Liver (tissue), 9 donors: ENCODE data around the gene CAMSAP1. TPM values are rescaled to one million over a fixed set of nuclear protein-coding genes. Genes with fewer than 3 reads are reported as not detected.

Experiments used
- DNase-seq: peaks from one replicate; pipeline ENCODE4 v3.0.0-alpha.2; 2017; ENCODE audit warnings: low spot score
- H3K27ac ChIP-seq, 2 donors: one replicate each; pipeline ENCODE4 v1.7.0; 2013; ENCODE audit warnings: inconsistent platforms in 2 of 2, low read length in 2 of 2, control low read depth in 1 of 2, low read depth in 1 of 2, mild to moderate bottlenecking in 1 of 2
- H3K27me3 ChIP-seq, 4 donors: one replicate each; pipeline versions ENCODE4 v1.6.1 to v1.7.0; 2013; ENCODE audit warnings: low read length in 3 of 4, inconsistent platforms in 1 of 4, mild to moderate bottlenecking in 1 of 4, moderate library complexity in 1 of 4; ENCODE audit not compliant: control insufficient read depth in 4 of 4, insufficient read depth in 4 of 4
- H3K36me3 ChIP-seq, 4 donors: one replicate each; pipeline versions ENCODE4 v1.6.1 to v1.7.0; 2013; ENCODE audit warnings: low read length in 3 of 4, mild to moderate bottlenecking in 3 of 4, low read depth in 1 of 4, moderate library complexity in 1 of 4; ENCODE audit not compliant: control insufficient read depth in 4 of 4, insufficient read depth in 3 of 4
- H3K4me1 ChIP-seq, 4 donors: one replicate each; pipeline versions ENCODE4 v1.6.1 to v1.7.0; 2013; ENCODE audit warnings: low read length in 3 of 4, mild to moderate bottlenecking in 3 of 4, moderate library complexity in 1 of 4; ENCODE audit not compliant: control insufficient read depth in 4 of 4, insufficient read depth in 4 of 4
- H3K4me3 ChIP-seq, 3 donors: one replicate each; pipeline versions ENCODE4 v1.6.1 to v1.7.0; 2013; ENCODE audit warnings: low read length in 3 of 3, control low read depth in 1 of 3, low read depth in 1 of 3, mild to moderate bottlenecking in 1 of 3
- H3K9ac ChIP-seq, 2 donors: one replicate each; pipeline ENCODE4 v1.7.0; 2013; ENCODE audit warnings: low read length in 2 of 2, mild to moderate bottlenecking in 2 of 2, moderate library complexity in 2 of 2, control low read depth in 1 of 2, low read depth in 1 of 2
- H3K9me3 ChIP-seq, 4 donors: one replicate each; pipeline versions ENCODE4 v1.6.1 to v1.7.0; 2013; ENCODE audit warnings: low read length in 3 of 4; ENCODE audit not compliant: control insufficient read depth in 4 of 4
- ATF3 ChIP-seq: IDR thresholded peaks from 2 replicates; pipeline ENCODE4 v1.6.1; 2016; ENCODE audit warnings: antibody characterized with exemption
- CTCF ChIP-seq: fragments of 150-350 bp; IDR thresholded peaks from 2 replicates; pipeline ENCODE4 v1.5.1; 2017; ENCODE audit warnings: improper control_type of control experiment, low read depth, low read length; ENCODE audit not compliant: missing input control
- EGR1 ChIP-seq, 2 donors: IDR thresholded peaks; 2 replicates each; pipeline ENCODE4 v1.6.1; 2016 to 2018; ENCODE audit warnings: antibody characterized with exemption in 2 of 2, low read depth in 2 of 2
- FOXA1 ChIP-seq: IDR thresholded peaks from 2 replicates; pipeline ENCODE4 v1.6.1; 2016; ENCODE audit warnings: antibody characterized with exemption
- FOXA2 ChIP-seq: IDR thresholded peaks from 2 replicates; pipeline ENCODE4 v1.6.1; 2016; ENCODE audit warnings: antibody characterized with exemption
- GABPA ChIP-seq, 2 donors: IDR thresholded peaks in 1 of 2; conservative IDR thresholded peaks in 1 of 2; 2 replicates each; pipeline ENCODE4 v1.6.1; 2016; ENCODE audit warnings: antibody characterized with exemption in 2 of 2, mild to moderate bottlenecking in 1 of 2, moderate library complexity in 1 of 2
- HNF4A ChIP-seq, 2 donors: conservative IDR thresholded peaks; 2 replicates each; pipeline ENCODE4 v1.6.1; 2016; ENCODE audit warnings: antibody characterized with exemption in 2 of 2, mild to moderate bottlenecking in 2 of 2
- HNF4G ChIP-seq: IDR thresholded peaks from 2 replicates; pipeline ENCODE4 v1.6.1; 2016; ENCODE audit warnings: antibody characterized with exemption
- JUND ChIP-seq, 2 donors: IDR thresholded peaks; 2 replicates each; pipeline ENCODE4 v1.6.1; 2016; ENCODE audit warnings: antibody characterized with exemption in 2 of 2
- MAX ChIP-seq: IDR thresholded peaks from 2 replicates; pipeline ENCODE4 v1.6.1; 2016; ENCODE audit warnings: antibody characterized with exemption
- NR2F2 ChIP-seq: IDR thresholded peaks from 2 replicates; pipeline ENCODE4 v1.6.1; 2016; ENCODE audit warnings: antibody characterized with exemption
- RAD21 ChIP-seq, 2 donors: IDR thresholded peaks; 2 replicates each; pipeline ENCODE4 v1.6.1; 2016; ENCODE audit warnings: antibody characterized with exemption in 2 of 2, mild to moderate bottlenecking in 2 of 2
- REST ChIP-seq: IDR thresholded peaks from 2 replicates; pipeline ENCODE4 v1.6.1; 2016; ENCODE audit warnings: antibody characterized with exemption, mild to moderate bottlenecking
- RXRA ChIP-seq, 2 donors: IDR thresholded peaks; 2 replicates each; pipeline ENCODE4 v1.6.1; 2017 to 2018; ENCODE audit warnings: antibody characterized with exemption in 2 of 2, mild to moderate bottlenecking in 1 of 2
- SP1 ChIP-seq: IDR thresholded peaks from 2 replicates; pipeline ENCODE4 v1.6.1; 2018; ENCODE audit warnings: antibody characterized with exemption, mild to moderate bottlenecking
- TAF1 ChIP-seq: conservative IDR thresholded peaks from 2 replicates; pipeline ENCODE4 v1.6.1; 2016; ENCODE audit warnings: antibody characterized with exemption, mild to moderate bottlenecking
- YY1 ChIP-seq: IDR thresholded peaks from 2 replicates; pipeline ENCODE4 v1.6.1; 2016; ENCODE audit warnings: antibody characterized with exemption, mild to moderate bottlenecking
- WGBS: extraction: QIAGEN DNeasy Blood & Tissue Kit; methylation state at CpG from one replicate; pipeline ENCODE4 v1.1.7; 2013; 5-methylcytosine and 5-hydroxymethylcytosine counted together
- polyA plus RNA-seq, 2 donors: library from polyadenylated mRNA; stranded (reverse) in 1 of 2; unstranded in 1 of 2; fragments of 200-250 nt in 1 of 2; fragments of >200 nt in 1 of 2; fragmentation: Nextera tagmentation in 1 of 2; extraction: Ambion mirVana in 1 of 2; gene quantifications; one replicate each; pipeline versions ENCODE4 v1.2.1 to v1.2.3, GENCODE V29; 2013 to 2015
- total RNA-seq, 2 donors: library from RNA; depleted of rRNA; stranded (reverse); fragments of >200 nt; gene quantifications; one replicate each; pipeline ENCODE4 v1.2.3, GENCODE V29; 2014
- donor health status: healthy.
- donor health status: healthy.
- donor health status: healthy.
- donor health status: healthy.
- donor health status: healthy.

The CAMSAP1 gene
- total and polyA plus RNA-seq, 4 donors, result 0.97 to 6.4 (median 5.1) TPM

GRCh38 chr9:135880438-135880837 is 26.9 kb downstream of the CAMSAP1 start:
- WGBS, result 92% methylated on average over 12 of the region's 12 CpGs

GRCh38 chr9:135879619-135880018 is 27.7 kb downstream of the CAMSAP1 start:
- Histone ChIP-seq H3K4me1 (no peaks in the 10 kb centered on the region), H3K4me3 (no peak overlapping the region), H3K9me3 (no peaks in the 10 kb centered on the region), H3K36me3 (peaks cover 0 to 7% (median 0%) of the 10 kb centered on the region in 4 donors), H3K27ac (no peak overlapping the region), H3K9ac (no peak overlapping the region), H3K27me3 (no peaks in the 10 kb centered on the region)
- WGBS, result 90% methylated on average over 8 of the region's 8 CpGs
- no peak for DNase-seq
- TF ChIP-seq RAD21 (IDR thresholded peaks at IDR 0.05) (no peak), TAF1 (no peak), FOXA1 (no peak), ATF3 (no peak), JUND (IDR thresholded peaks at IDR 0.05) (no peak), SP1 (no peak), GABPA (IDR thresholded peaks at IDR 0.05 in 1 of 2, conservative IDR thresholded peaks at IDR 0.05 in 1 of 2) (no peak), YY1 (no peak), FOXA2 (no peak), HNF4A (conservative IDR thresholded peaks at IDR 0.05) (no peak), NR2F2 (no peak), REST (no peak), MAX (no peak), RXRA (IDR thresholded peaks at IDR 0.05) (no peak), CTCF (no peak), EGR1 (IDR thresholded peaks at IDR 0.05; ENCODE audit: low read depth in 2 of 2) (no peak), HNF4G (no peak)

More at GRCh38 chr9:135880438-135880837, 26.9 kb downstream of the CAMSAP1 start:
- Histone ChIP-seq H3K9me3 (no peaks in the 10 kb centered on the region), H3K36me3 (peaks cover 0 to 7% (median 0%) of the 10 kb centered on the region in 4 donors), H3K27me3 (no peaks in the 10 kb centered on the region), H3K27ac (no peak overlapping the region), H3K4me3 (no peak overlapping the region), H3K9ac (no peak overlapping the region), H3K4me1 (no peaks in the 10 kb centered on the region)
- TF ChIP-seq RXRA (IDR thresholded peaks at IDR 0.05), result no peak
- no peak for TF ChIP-seq JUND (IDR thresholded peaks at IDR 0.05)
- no peak for TF ChIP-seq TAF1
- TF ChIP-seq GABPA (IDR thresholded peaks at IDR 0.05 in 1 of 2, conservative IDR thresholded peaks at IDR 0.05 in 1 of 2), result no peak
- TF ChIP-seq FOXA2, result no peak
- no peak for TF ChIP-seq HNF4G
- TF ChIP-seq HNF4A (conservative IDR thresholded peaks at IDR 0.05), result no peak
- no peak for TF ChIP-seq SP1
- no peak for TF ChIP-seq ATF3
- TF ChIP-seq MAX, result no peak
- no peak for TF ChIP-seq CTCF
- no peak for TF ChIP-seq YY1
- no peak for DNase-seq
